Hepatocyte (in vitro differentiated cells): ENCODE measurements around the gene KCNQ1.

ENCODE experiments used
- CTCF ChIP-seq: fragments of 200-600 bp; sonication (generic); IDR thresholded peaks from 2 replicates; pipeline ENCODE4 v1.5.1; 2016; ENCODE audit warnings: antibody characterized with exemption, mild to moderate bottlenecking; ENCODE audit not compliant: poor library complexity
- EZH2 ChIP-seq: fragments of 200-600 bp; sonication (generic); IDR thresholded peaks from 2 replicates; pipeline ENCODE4 v1.6.1; 2016; ENCODE audit warnings: antibody characterized with exemption, mild to moderate bottlenecking, borderline replicate concordance
- EZH2phosphoT487 ChIP-seq: fragments of 200-600 bp; sonication (generic); IDR thresholded peaks from one replicate; pipeline ENCODE4 v1.6.1; 2018; ENCODE audit warnings: antibody characterized with exemption, mild to moderate bottlenecking, low read depth, moderate library complexity; ENCODE audit not compliant: unreplicated experiment, severe bottlenecking

DNA sequence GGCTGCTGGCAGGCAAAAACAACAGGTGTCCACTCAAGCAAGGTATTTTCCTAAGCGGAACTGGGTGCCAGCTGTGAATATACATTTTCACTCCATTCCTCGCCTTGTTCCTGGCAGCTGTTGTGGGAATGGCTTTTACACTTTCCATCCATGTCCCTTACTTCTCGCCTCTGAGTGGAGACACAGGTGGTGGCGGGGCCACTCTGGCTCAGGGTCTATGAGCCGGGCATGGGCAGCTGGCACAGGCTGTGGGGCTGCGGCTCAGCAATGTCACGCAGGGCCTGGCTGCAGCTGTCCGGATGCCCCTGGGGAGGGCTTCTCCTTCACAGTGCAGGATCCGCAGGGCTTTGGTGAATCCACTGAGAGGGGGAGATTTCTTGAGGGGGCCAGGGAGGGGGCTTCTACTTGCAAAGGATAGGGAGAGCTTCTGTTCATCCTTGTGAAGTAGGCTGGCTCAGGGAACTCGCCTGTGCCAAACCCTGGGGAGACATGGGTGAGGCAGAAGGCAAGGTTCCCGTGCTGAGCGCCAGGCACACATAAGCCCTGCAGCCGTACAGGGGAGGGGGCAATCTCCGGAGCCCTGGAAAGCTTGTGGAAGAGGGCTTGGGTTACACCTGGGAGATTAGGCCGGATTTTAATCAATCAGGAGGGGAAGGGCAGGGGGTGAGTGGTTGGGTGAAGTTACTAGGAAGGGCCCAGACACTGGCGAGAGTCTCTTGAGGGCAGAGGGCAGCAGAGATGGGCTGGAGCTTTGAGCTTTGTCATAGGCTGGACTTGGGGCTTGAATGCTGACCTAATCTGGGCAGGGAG, 209.3 kb downstream of the KCNQ1 start:
- TF ChIP-seq CTCF (no peak), EZH2 (no peak), EZH2phosphoT487 (no peak)
